Measurements from ENCODE around the gene SLC34A1.
"Not testable (repeated sequence)": the region's sequence is repeated elsewhere in the genome, so short reads cannot be mapped to it uniquely, and the experiment has no call there.

The SLC34A1 gene

DNA sequence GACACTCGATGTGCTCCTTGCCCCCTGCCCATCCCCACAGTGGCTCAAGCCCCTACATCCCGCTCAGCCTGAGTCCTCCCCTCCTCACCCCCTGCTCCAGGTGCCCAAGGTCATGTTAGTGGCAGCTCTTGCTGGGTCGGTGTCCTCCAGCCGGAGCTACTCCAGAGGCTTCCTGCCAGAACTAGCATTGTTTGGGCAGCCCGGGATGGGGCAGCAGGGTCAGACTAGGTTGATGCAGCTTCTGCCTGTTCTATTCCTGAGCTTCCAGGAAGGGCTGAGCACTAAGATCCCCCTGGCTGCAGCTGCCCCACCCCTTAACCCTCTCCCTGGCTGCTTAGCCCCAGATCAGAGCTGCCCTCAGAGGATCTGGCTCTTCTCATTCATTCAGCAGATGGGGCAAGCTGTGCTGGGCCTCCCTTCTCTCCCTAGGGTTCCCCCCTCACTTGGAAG lies 25.8 kb upstream of the SLC34A1 start:
- Histone ChIP-seq H3K9me3 (ENCODE audit: low read length) (no peaks in the 10 kb centered on the region), H3K4me1 (ENCODE audit: insufficient read depth, low read length) (peaks cover 22% of the 10 kb centered on the region), H2AFZ (ENCODE audit: low read depth, low read length) (no peak overlapping the region), H3K27me3 (ENCODE audit: insufficient read depth, low read length) (peaks cover 13% of the 10 kb centered on the region), H3K4me3 (ENCODE audit: low read length) (no peak overlapping the region), H3K36me3 (ENCODE audit: insufficient read depth, low read length) (no peaks in the 10 kb centered on the region)

DNA sequence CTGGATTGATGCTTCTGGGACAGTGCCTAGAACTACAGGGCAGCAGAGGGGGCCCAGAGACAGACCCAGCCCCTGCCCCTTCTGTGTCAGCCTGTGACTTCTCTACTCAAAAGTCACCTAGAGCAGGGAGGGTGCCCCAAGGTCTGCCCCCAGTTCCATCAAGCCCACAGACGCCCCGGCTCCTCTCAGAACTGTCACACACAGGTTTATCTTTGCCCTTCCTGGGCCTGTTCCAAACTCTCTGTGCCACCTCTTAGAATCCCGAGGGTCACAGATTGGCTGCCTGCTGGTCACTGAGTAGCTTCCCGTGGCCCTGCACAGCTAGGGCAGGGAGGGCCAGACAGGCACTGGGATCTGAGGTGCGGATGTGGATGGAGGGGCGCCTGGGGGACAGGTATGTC lies 24.8 kb upstream of the SLC34A1 start:
- Histone ChIP-seq H3K36me3 (ENCODE audit: insufficient read depth, low read length) (no peaks in the 10 kb centered on the region), H2AFZ (ENCODE audit: low read depth, low read length) (no peak overlapping the region), H3K27me3 (ENCODE audit: insufficient read depth, low read length) (peaks cover 13% of the 10 kb centered on the region), H3K4me3 (ENCODE audit: low read length) (no peak overlapping the region), H3K9me3 (ENCODE audit: low read length) (no peaks in the 10 kb centered on the region), H3K4me1 (ENCODE audit: insufficient read depth, low read length) (peaks cover 23% of the 10 kb centered on the region)

DNA sequence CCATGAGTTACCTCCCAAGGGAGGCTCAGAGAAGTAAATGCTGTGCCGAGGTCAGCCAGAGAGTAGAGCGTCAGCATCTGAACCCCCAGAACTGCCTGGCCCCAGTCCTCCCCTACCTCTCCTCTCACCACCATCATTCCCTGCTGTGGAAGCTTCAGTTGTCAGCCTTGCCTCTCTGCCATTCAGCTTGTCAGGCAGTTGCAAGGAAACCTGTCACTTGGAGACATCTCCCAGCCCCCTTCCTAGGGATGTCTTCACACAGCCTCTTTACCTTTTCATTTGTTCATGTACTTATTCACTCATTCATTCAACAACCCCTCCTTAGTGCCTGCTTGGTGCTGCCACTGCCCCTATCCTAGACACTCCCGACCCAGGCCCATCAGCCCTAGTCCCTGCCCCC lies 24.4 kb upstream of the SLC34A1 start:
- Histone ChIP-seq H3K36me3 (ENCODE audit: insufficient read depth, low read length) (no peaks in the 10 kb centered on the region), H3K9me3 (ENCODE audit: low read length) (no peaks in the 10 kb centered on the region), H3K4me3 (ENCODE audit: low read length) (no peak overlapping the region), H3K4me1 (ENCODE audit: insufficient read depth, low read length) (peaks cover 24% of the 10 kb centered on the region), H3K27me3 (ENCODE audit: insufficient read depth, low read length) (peaks cover 13% of the 10 kb centered on the region), H2AFZ (ENCODE audit: low read depth, low read length) (no peak overlapping the region)

DNA sequence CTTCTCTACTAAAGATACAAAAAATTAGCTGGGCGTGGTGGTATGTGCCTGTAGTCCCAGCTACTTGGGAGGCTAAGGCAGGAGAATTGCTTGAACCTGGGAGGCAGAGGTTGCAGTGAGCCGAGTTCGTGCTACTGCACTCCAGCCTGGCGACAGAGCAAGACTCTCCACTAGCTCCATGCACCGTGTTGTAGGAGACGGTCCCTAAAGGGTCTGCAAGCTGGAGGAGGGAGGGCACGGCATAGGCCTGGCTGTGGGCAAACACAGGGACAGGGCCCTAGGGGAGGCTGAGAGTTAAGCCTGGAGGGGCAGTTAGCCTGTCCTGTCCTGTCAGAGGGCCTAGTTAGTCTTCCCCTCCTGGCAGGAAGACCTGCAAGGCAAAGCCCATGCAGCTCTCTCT lies 23.5 kb upstream of the SLC34A1 start:
- H3K36me3 ChIP-seq (ENCODE audit: insufficient read depth, low read length); H3K4me3 ChIP-seq (ENCODE audit: low read length); H3K9me3 ChIP-seq (ENCODE audit: low read length); H2AFZ ChIP-seq (ENCODE audit: low read depth, low read length): not testable (repeated sequence)
- peaks cover 24% of the 10 kb centered on the region for H3K4me1 ChIP-seq (ENCODE audit: insufficient read depth, low read length)
- peaks cover 13% of the 10 kb centered on the region for H3K27me3 ChIP-seq (ENCODE audit: insufficient read depth, low read length)

DNA sequence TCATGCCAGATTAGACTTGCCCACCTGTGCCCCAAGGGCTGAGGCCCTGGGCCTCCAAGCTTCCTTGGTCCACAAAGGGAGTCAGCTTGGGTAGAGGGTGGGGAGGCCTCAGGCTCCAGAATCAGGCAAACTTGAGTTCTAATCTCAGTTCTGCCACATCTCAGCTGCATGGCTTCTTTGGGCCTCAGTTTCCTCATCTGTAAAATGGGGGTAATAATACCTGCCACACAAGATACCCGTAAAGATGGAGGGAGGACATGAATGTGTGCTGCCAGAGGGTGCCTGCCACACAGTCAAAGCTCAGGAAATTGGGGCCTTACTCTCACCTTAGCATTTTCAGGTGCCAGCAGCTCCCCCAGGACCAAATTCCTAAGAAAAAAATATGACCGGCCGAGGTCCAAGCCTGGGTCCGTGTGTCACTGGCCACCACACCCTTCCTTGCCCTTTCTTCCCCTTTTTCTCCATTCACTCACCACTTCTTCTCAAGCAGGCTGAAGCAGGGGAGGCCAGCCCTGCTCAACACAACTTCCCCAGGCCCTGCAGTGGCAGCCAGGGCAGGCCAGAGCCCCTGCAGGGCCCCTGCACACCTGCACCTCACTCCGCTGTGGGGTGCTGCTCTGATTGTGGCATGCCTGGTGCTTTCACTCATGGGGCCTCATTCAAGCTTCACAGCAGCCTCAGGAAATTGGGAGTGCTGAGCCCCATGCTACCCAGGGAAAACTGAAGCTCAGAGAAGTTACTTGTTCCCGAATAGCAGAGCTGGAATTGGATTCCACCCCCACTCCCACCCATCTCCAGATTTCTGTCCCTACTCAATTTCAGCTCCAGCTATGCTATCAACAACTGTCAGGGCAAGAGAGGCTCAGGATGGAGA lies 22.6 kb upstream of the SLC34A1 start:
- H3K4me1 ChIP-seq (ENCODE audit: insufficient read depth, low read length), result peaks cover 31% of the 10 kb centered on the region
- no peaks in the 10 kb centered on the region for H3K36me3 ChIP-seq (ENCODE audit: insufficient read depth, low read length)
- no peaks in the 10 kb centered on the region for H3K9me3 ChIP-seq (ENCODE audit: low read length)
- H2AFZ ChIP-seq (ENCODE audit: low read depth, low read length), result no peak overlapping the region
- H3K27me3 ChIP-seq (ENCODE audit: insufficient read depth, low read length), result peaks cover 10% of the 10 kb centered on the region
- no peak overlapping the region for H3K4me3 ChIP-seq (ENCODE audit: low read length)

DNA sequence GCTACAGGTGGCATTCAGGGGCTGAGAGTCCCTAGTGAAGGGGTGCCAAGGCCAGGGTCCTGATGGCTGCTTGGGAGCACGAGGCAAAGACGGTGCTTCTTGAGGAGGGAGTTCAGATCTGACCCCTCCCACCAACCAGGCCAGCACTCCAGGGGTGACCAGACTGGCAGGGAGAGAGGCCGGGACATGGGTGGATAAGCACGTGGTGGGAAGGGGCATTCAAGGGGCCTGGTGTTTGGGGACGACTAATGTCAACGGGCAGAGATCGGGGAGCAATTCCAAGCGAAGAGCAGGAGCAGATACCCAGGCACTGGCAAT lies 22.0 kb upstream of the SLC34A1 start:
- Histone ChIP-seq H2AFZ (ENCODE audit: low read depth, low read length) (no peak overlapping the region), H3K9me3 (ENCODE audit: low read length) (no peaks in the 10 kb centered on the region), H3K36me3 (ENCODE audit: insufficient read depth, low read length) (no peaks in the 10 kb centered on the region), H3K4me3 (ENCODE audit: low read length) (no peak overlapping the region), H3K27me3 (ENCODE audit: insufficient read depth, low read length) (peaks cover 10% of the 10 kb centered on the region), H3K4me1 (ENCODE audit: insufficient read depth, low read length) (peaks cover 34% of the 10 kb centered on the region)

DNA sequence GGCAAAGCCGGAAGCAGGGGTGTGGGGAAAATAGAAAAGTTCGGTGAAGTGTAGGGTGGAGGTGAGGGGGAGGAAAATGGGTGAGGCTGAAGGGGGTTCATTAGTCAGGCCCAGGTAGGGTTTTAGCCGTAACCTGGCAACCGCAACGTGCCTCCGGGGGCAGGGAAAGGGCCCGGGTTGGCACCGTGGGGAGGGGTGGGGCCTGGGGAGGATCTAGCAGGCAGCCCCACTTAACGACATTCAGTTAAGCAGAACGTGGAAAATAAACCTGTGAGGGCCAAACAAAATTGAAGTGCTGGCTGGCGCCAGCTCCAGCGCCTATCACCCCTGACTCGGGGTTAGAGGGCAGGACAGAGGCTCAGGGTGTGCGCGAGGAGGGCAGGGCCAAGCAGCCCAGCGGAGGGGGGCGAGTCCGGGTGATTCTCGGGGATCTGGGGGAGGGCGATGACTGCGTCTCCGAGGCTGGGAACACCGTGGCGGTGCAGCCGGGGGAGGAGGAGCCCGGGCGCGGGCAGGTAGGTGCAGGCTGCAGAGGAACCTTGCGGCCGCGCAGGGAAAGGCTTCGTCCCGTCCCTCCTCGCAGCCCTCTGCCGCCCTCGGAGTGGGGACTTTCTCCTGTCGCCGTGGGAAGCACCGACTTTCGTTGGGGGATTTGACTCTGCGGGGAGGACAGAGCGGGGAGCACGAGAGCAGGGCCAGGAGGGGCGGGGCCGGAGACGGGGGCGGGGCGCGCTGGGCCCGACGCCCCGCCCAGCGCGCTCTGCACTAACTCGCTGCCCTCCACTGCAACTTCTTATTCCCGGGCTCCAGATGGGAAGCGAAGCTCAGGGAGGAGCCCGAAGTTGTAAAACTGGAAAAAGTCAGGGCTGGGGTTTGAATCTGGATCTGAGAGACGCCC lies 21.4 kb upstream of the SLC34A1 start:
- no peak overlapping the region for H3K4me3 ChIP-seq (ENCODE audit: low read length)
- H3K27me3 ChIP-seq (ENCODE audit: insufficient read depth, low read length), result peaks cover 6% of the 10 kb centered on the region
- H3K9me3 ChIP-seq (ENCODE audit: low read length), result no peaks in the 10 kb centered on the region

DNA sequence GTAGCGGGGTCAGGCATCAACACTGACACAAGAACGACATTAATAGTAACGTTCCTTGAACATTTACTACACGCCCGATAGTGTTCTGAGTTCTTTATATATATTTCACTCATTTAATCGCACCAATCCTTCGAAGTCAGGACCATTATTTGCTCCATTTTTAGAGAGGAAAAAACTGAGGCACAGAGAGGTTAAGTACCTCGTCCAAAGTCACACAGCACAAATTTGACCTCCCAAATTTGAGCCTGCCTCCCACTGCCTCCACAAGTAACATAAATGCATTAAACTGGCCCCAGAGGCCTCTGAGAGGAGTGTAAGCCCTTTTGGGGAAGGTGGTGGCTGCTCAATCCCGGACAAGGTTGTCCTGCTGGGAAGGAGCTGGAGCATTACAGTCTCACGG lies 20.7 kb upstream of the SLC34A1 start:
- H3K9me3 ChIP-seq (ENCODE audit: low read length), result no peaks in the 10 kb centered on the region
- H3K27me3 ChIP-seq (ENCODE audit: insufficient read depth, low read length), result peaks cover 5% of the 10 kb centered on the region
- no peak overlapping the region for H2AFZ ChIP-seq (ENCODE audit: low read depth, low read length)
- no peaks in the 10 kb centered on the region for H3K36me3 ChIP-seq (ENCODE audit: insufficient read depth, low read length)
- no peak overlapping the region for H3K4me3 ChIP-seq (ENCODE audit: low read length)
- H3K4me1 ChIP-seq (ENCODE audit: insufficient read depth, low read length), result peaks cover 24% of the 10 kb centered on the region

More for the DNA sequence above, 21.4 kb upstream of the SLC34A1 start:
- no peaks in the 10 kb centered on the region for H3K36me3 ChIP-seq (ENCODE audit: insufficient read depth, low read length)
- no peak overlapping the region for H2AFZ ChIP-seq (ENCODE audit: low read depth, low read length)
- peaks cover 31% of the 10 kb centered on the region for H3K4me1 ChIP-seq (ENCODE audit: insufficient read depth, low read length)

DNA sequence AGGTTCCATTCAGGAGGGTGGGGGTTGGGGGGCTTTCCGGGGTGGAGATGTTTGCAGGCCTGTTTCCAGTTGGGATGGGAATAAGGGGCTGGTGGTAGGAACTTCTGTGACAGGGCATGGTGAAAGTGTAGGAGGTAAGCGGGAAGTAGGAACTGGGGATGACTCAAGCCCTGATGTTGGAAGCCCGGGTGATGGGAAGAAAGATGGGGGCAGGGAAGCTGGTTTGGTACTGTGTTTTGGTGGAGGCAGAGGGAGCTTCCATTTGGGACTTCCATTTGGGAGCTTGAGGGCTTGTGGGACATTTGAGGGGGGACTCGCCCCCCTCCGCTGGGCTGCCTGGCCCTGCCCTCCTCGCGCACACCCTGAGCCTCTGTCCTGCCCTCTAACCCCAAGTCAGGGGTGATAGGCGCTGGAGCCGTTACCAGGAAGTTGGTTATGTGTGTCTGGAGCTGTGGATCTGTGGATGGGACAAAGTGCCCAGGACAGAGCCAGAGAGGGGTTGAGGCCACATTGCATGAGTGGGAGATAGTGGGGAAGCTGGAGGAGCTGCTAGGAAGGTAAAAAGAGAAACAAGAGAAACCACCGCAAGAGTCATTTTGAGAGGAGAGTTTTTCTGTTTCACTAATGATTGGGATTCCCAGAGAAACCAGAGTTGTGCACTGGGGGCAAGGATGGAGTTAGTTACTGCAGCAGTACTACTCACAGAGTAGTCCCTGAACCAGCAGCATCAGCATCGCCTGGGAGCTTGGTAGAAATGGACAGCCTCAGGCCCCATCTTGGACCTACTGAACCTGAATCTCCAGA lies 19.9 kb upstream of the SLC34A1 start:
- no peak overlapping the region for H2AFZ ChIP-seq (ENCODE audit: low read depth, low read length)
- no peaks in the 10 kb centered on the region for H3K9me3 ChIP-seq (ENCODE audit: low read length)
- no peaks in the 10 kb centered on the region for H3K36me3 ChIP-seq (ENCODE audit: insufficient read depth, low read length)
- peaks cover 16% of the 10 kb centered on the region for H3K4me1 ChIP-seq (ENCODE audit: insufficient read depth, low read length)
- H3K4me3 ChIP-seq (ENCODE audit: low read length), result no peak overlapping the region
- H3K27me3 ChIP-seq (ENCODE audit: insufficient read depth, low read length), result peaks cover 5% of the 10 kb centered on the region

DNA sequence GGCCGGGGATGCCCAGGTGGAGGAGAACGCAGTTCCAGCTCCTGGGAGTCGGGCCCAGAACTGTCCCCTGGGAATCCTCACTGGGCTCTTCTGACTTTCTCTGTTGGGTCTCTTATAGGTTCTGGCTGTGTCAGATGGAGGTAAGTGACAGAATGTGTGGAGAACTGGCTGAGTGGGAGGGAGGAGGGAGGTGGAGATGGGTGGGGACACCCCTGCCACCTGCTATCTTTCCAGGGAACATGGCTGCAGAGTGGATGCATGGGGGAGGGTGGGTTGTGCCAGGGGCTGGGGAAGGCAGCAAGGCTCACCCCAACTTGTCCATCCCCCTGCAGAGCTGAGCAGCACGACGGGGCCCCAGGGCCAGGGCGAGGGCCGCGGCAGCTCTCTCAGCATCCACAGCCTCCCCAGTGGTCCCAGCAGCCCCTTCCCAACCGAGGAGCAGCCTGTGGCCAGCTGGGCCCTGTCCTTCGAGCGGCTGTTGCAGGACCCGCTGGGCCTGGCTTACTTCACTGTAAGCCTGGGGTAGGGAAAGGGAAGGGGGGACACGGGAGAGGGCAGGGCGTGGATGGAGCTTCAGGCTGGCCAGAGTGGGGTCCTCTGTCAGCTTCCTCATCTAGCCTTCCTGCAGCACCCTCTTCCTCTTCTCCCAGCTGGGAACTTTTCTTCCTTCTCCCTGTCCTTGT lies 18.2 kb upstream of the SLC34A1 start:
- peaks cover 3% of the 10 kb centered on the region for H3K27me3 ChIP-seq (ENCODE audit: insufficient read depth, low read length)
- H3K9me3 ChIP-seq (ENCODE audit: low read length), result no peaks in the 10 kb centered on the region
- peak overlapping the region; percentile 58 for H3K4me3 ChIP-seq (ENCODE audit: low read length)
- H3K4me1 ChIP-seq (ENCODE audit: insufficient read depth, low read length), result peaks cover 14% of the 10 kb centered on the region
- H3K36me3 ChIP-seq (ENCODE audit: insufficient read depth, low read length), result no peaks in the 10 kb centered on the region
- H2AFZ ChIP-seq (ENCODE audit: low read depth, low read length), result peak overlapping the region; percentile 97

DNA sequence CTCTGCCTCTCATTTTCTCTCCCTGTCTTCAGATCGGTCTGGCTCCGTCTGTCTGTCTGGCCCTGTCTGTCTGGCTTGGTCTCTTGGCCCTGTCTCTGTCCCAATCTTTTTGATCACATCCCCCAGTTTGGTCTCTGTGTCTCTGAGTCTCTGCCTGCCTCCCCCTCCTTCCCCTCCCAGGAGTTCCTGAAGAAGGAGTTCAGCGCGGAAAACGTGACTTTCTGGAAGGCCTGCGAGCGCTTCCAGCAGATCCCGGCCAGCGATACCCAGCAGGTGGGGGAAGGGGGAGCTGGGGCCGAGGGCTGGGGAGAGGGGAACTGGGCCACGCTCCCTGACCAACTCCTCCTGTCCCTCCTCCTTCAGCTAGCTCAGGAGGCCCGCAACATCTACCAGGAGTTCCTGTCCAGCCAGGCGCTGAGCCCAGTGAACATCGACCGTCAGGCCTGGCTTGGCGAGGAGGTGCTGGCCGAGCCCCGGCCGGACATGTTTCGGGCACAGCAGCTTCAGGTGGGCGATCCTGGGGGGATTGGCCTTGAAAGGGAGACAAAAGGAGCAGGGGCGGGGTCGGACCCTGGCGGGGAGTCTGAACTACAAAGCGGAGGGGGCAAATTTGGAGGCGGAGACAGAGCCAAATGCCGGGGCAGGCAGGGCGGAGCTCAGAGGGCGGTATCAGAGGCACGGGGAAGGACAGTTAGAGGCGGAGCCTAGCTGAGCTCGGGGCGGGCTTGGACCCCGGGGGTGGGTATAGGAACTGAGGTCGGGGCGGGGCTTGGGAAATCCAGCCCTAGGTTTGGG lies 17.5 kb upstream of the SLC34A1 start:
- H2AFZ ChIP-seq (ENCODE audit: low read depth, low read length), result peak overlapping the region; percentile 97
- peak overlapping the region; percentile 58 for H3K4me3 ChIP-seq (ENCODE audit: low read length)
- no peaks in the 10 kb centered on the region for H3K9me3 ChIP-seq (ENCODE audit: low read length)
- H3K27me3 ChIP-seq (ENCODE audit: insufficient read depth, low read length), result no peaks in the 10 kb centered on the region
- peaks cover 20% of the 10 kb centered on the region for H3K4me1 ChIP-seq (ENCODE audit: insufficient read depth, low read length)
- H3K36me3 ChIP-seq (ENCODE audit: insufficient read depth, low read length), result no peaks in the 10 kb centered on the region
